ENCODE data around the gene SETD2.

GRCh38 chr3:47162697-47163168 is 1.2 kb downstream of the SETD2 start:
- TF ChIP-seq CTCF (IDR thresholded peaks at IDR 0.05) (no peak), EZH2 (IDR thresholded peaks at IDR 0.05; ENCODE audit: borderline replicate concordance, insufficient read depth, low read depth, low read length, poor library complexity, severe bottlenecking) (no peak)

Measured in B cell (primary cell).